KMS-11 (cell line): ENCODE measurements around the gene CDRT4.

Source experiments
- H2AFZ ChIP-seq: fragments of 200-600 bp; sonication (generic); 2 replicates; pipeline ENCODE4 v1.6.1; 2016; ENCODE audit warnings: antibody characterized with exemption, mixed run types, low read depth
- H3K27ac ChIP-seq: fragments of 200-600 bp; sonication (generic); 2 replicates; pipeline ENCODE4 v1.6.1; 2016; ENCODE audit warnings: mild to moderate bottlenecking, mixed run types
- H3K27me3 ChIP-seq: fragments of 200-600 bp; sonication (generic); 2 replicates; pipeline ENCODE4 v1.6.1; 2017; ENCODE audit warnings: mild to moderate bottlenecking, low read depth, mixed run types, moderate library complexity; ENCODE audit not compliant: insufficient read depth
- H3K36me3 ChIP-seq: fragments of 200-600 bp; sonication (generic); 2 replicates; pipeline ENCODE4 v1.6.1; 2017; ENCODE audit warnings: mild to moderate bottlenecking, mixed run types; ENCODE audit not compliant: insufficient read depth
- H3K4me1 ChIP-seq: fragments of 200-600 bp; sonication (generic); 2 replicates; pipeline ENCODE4 v1.6.1; 2016; ENCODE audit warnings: mild to moderate bottlenecking, low read depth, mixed run types; ENCODE audit not compliant: poor library complexity, severe bottlenecking
- H3K4me2 ChIP-seq: fragments of 200-600 bp; sonication (generic); 2 replicates; pipeline ENCODE4 v1.7.0; 2016; ENCODE audit warnings: mild to moderate bottlenecking, mixed run types
- H3K4me3 ChIP-seq: fragments of 200-600 bp; sonication (generic); IDR thresholded peaks from 2 replicates; pipeline ENCODE4 v1.6.1; 2017; ENCODE audit warnings: low read depth, low read length, mixed read lengths; ENCODE audit not compliant: insufficient read depth
- H3K79me2 ChIP-seq: fragments of 200-600 bp; sonication (generic); 2 replicates; pipeline ENCODE4 v1.6.1; 2016; ENCODE audit warnings: low read depth, mixed run types; ENCODE audit not compliant: insufficient read depth
- H3K9ac ChIP-seq: fragments of 200-600 bp; sonication (generic); 2 replicates; pipeline ENCODE4 v1.6.1; 2016; ENCODE audit warnings: mild to moderate bottlenecking, mixed run types
- H4K20me1 ChIP-seq: fragments of 200-600 bp; sonication (generic); 2 replicates; pipeline ENCODE4 v1.6.1; 2016; ENCODE audit warnings: mild to moderate bottlenecking, mixed run types; ENCODE audit not compliant: insufficient read depth
- CTCF ChIP-seq: fragments of 200-600 bp; sonication (generic); conservative IDR thresholded peaks from 2 replicates; pipeline ENCODE4 v1.6.1; 2017; ENCODE audit warnings: low read depth, mild to moderate bottlenecking, antibody characterized with exemption, low read length, moderate library complexity, mixed read lengths

CDRT4 gene

DNA sequence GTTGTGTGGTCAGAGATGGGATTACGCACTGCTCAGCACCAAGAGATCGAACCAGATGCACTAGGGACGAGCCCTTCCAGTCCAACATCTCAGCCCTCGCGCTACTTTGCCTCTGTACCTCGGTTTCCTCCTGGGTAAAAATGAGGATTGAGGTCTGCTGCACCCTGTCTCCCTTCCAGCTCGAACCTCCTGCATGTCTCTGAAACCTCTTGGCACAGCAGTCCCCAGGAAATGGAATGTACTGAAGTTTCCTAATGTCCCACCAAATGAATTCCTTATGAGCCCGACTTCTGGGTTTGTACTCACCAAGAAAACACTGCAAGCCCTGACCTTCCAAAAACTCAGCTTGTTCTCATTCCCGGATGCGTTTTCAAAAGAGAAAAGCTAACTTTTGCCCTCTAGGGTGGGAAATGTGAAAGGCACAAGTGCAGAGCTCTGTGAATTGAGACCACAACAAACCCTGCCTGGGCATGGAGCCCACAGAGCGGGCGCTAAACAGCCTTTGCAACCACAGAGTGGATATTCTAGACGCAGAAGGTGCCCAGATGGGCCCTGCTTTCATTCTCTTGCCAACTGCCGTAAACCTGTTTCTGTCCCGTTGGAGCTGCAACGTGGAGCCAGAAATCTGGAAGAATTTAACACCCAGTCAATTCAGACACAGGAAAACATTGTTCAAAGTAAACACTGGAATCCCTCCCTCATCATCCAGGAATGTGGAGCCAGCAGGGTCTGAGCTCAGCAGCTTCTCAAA, 10.3 kb downstream of the CDRT4 start:
- Histone ChIP-seq H3K27me3 (no peaks in the 10 kb centered on the region), H3K9ac (no peak overlapping the region), H3K36me3 (no peaks in the 10 kb centered on the region), H3K4me3 (no peak overlapping the region), H3K79me2 (no peaks in the 10 kb centered on the region), H3K27ac (no peak overlapping the region), H2AFZ (no peak overlapping the region), H3K4me1 (no peaks in the 10 kb centered on the region), H3K4me2 (no peak overlapping the region), H4K20me1 (no peaks in the 10 kb centered on the region)
- TF ChIP-seq CTCF = no peak

DNA sequence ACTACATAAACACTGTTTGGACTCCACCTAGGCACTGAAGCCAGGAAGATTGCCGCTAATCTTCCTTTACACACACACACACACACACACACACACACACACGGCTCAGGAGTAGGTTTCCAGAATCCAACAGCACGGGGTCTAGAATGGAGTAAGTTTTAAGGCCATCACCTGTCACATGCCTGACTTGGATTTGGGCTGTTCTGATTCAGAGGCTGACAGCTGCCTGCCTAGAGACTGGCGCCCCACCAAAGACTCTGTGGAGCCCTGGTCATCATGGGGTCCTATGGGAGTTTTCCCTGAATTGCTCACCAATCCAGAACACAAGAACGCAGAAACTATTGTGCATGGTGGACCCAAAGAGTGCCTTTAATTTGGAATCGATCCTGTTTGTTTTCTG, 10.9 kb downstream of the CDRT4 start:
- no peaks in the 10 kb centered on the region for H3K27me3 ChIP-seq
- H3K9ac ChIP-seq = no peak overlapping the region
- no peak for TF ChIP-seq CTCF
- no peak overlapping the region for H3K4me2 ChIP-seq
- no peak overlapping the region for H2AFZ ChIP-seq
- no peak overlapping the region for H3K4me3 ChIP-seq
- no peaks in the 10 kb centered on the region for H3K79me2 ChIP-seq
- H3K36me3 ChIP-seq = no peaks in the 10 kb centered on the region
- no peaks in the 10 kb centered on the region for H3K4me1 ChIP-seq
- no peaks in the 10 kb centered on the region for H4K20me1 ChIP-seq
- H3K27ac ChIP-seq = no peak overlapping the region

- no peak for TF ChIP-seq CTCF
- H3K27ac ChIP-seq = no peak overlapping the region
- no peak overlapping the region for H3K4me2 ChIP-seq
- H3K79me2 ChIP-seq = no peaks in the 10 kb centered on the region
- H3K9ac ChIP-seq = no peak overlapping the region
- H3K36me3 ChIP-seq = no peaks in the 10 kb centered on the region
- H3K4me1 ChIP-seq = no peaks in the 10 kb centered on the region
- H3K27me3 ChIP-seq = no peaks in the 10 kb centered on the region
- H4K20me1 ChIP-seq = no peaks in the 10 kb centered on the region
- no peak overlapping the region for H2AFZ ChIP-seq
- no peak overlapping the region for H3K4me3 ChIP-seq
Measured at GRCh38 chr17:15454346-15454745, 13.1 kb downstream of the CDRT4 start.

DNA sequence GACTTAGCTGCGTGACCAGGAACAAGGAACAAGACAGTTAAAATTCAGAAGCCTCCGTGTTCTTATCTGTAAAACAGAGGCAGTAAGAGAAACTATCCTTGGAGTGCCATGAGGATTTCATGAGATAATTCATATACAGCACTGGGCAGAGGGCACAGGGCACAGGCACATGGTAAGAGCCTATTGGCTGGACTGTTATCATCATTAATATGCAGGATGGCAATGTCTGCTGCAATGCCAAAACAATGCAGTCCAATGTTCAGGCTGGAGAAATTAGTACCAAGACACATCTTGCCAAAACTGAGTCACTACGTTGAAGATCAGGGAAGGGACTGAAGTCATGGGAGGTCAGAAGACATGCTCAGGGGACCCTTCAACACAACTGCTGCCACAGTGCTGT, 13.6 kb downstream of the CDRT4 start:
- Histone ChIP-seq H2AFZ (no peak overlapping the region), H3K27ac (no peak overlapping the region), H3K4me2 (no peak overlapping the region), H3K79me2 (no peaks in the 10 kb centered on the region), H4K20me1 (no peaks in the 10 kb centered on the region), H3K9ac (no peak overlapping the region), H3K27me3 (no peaks in the 10 kb centered on the region), H3K4me1 (no peaks in the 10 kb centered on the region), H3K36me3 (no peaks in the 10 kb centered on the region), H3K4me3 (no peak overlapping the region)
- no peak for TF ChIP-seq CTCF
